ENCODE measurements around the gene MCOLN1.

MCOLN1 gene

GRCh38 chr19:7554565-7554964 is 32.1 kb downstream of the MCOLN1 start:
- TF ChIP-seq YY1 (IDR thresholded peaks at IDR 0.05; ENCODE audit: low read depth) (no peak), EP300 (IDR thresholded peaks at IDR 0.05; ENCODE audit: borderline replicate concordance) (no peak), RAD21 (IDR thresholded peaks at IDR 0.05; ENCODE audit: low read depth) (no peak), TCF12 (IDR thresholded peaks at IDR 0.05; ENCODE audit: low read depth) (no peak), TEAD4 (IDR thresholded peaks at IDR 0.05) (no peak), MAX (IDR thresholded peaks at IDR 0.05) (no peak), NFIC (IDR thresholded peaks at IDR 0.05) (no peak), CEBPB (IDR thresholded peaks at IDR 0.05) (no peak), EGR1 (IDR thresholded peaks at IDR 0.05) (no peak), TAF1 (IDR thresholded peaks at IDR 0.05; ENCODE audit: low read depth) (no peak), FOXM1 (IDR thresholded peaks at IDR 0.05; ENCODE audit: borderline replicate concordance, low read depth) (no peak), REST (IDR thresholded peaks at IDR 0.05; ENCODE audit: low read depth) (no peak), CREB1 (IDR thresholded peaks at IDR 0.05; ENCODE audit: low read depth) (no peak), ZBTB7A (IDR thresholded peaks at IDR 0.05; ENCODE audit: low read depth) (no peak), USF1 (IDR thresholded peaks at IDR 0.05) (no peak)

- no peak for TF ChIP-seq CEBPB (IDR thresholded peaks at IDR 0.05)
- no peak for TF ChIP-seq EP300 (IDR thresholded peaks at IDR 0.05; ENCODE audit: borderline replicate concordance)
- no peak for TF ChIP-seq FOXM1 (IDR thresholded peaks at IDR 0.05; ENCODE audit: borderline replicate concordance, low read depth)
- TF ChIP-seq NFIC (IDR thresholded peaks at IDR 0.05) = no peak
- TF ChIP-seq CREB1 (IDR thresholded peaks at IDR 0.05; ENCODE audit: low read depth) = no peak
- no peak for TF ChIP-seq USF1 (IDR thresholded peaks at IDR 0.05)
- no peak for TF ChIP-seq REST (IDR thresholded peaks at IDR 0.05; ENCODE audit: low read depth)
- no peak for TF ChIP-seq EGR1 (IDR thresholded peaks at IDR 0.05)
- no peak for TF ChIP-seq RAD21 (IDR thresholded peaks at IDR 0.05; ENCODE audit: low read depth)
- TF ChIP-seq YY1 (IDR thresholded peaks at IDR 0.05; ENCODE audit: low read depth) = no peak
- TF ChIP-seq MAX (IDR thresholded peaks at IDR 0.05) = no peak
- no peak for TF ChIP-seq TEAD4 (IDR thresholded peaks at IDR 0.05)
- TF ChIP-seq ZBTB7A (IDR thresholded peaks at IDR 0.05; ENCODE audit: low read depth) = no peak
Measured at GRCh38 chr19:7554990-7555864, 32.8 kb downstream of the MCOLN1 start.

GRCh38 chr19:7556696-7557315 is 34.4 kb downstream of the MCOLN1 start:
- TF ChIP-seq CEBPB (IDR thresholded peaks at IDR 0.05) (no peak), CREB1 (IDR thresholded peaks at IDR 0.05; ENCODE audit: low read depth) (no peak), EGR1 (IDR thresholded peaks at IDR 0.05) (no peak)

GRCh38 chr19:7558667-7559066 is 36.2 kb downstream of the MCOLN1 start:
- TF ChIP-seq CREB1 (IDR thresholded peaks at IDR 0.05; ENCODE audit: low read depth) (no peak), ZBTB7A (IDR thresholded peaks at IDR 0.05; ENCODE audit: low read depth) (no peak), MAX (IDR thresholded peaks at IDR 0.05) (no peak), EGR1 (IDR thresholded peaks at IDR 0.05) (no peak), USF1 (IDR thresholded peaks at IDR 0.05) (no peak), FOXM1 (IDR thresholded peaks at IDR 0.05; ENCODE audit: borderline replicate concordance, low read depth) (no peak), NFIC (IDR thresholded peaks at IDR 0.05) (no peak)

GRCh38 chr19:7559102-7559501 is 36.7 kb downstream of the MCOLN1 start:
- TF ChIP-seq TAF1 (IDR thresholded peaks at IDR 0.05; ENCODE audit: low read depth) = no peak
- TF ChIP-seq NFIC (IDR thresholded peaks at IDR 0.05) = no peak
- TF ChIP-seq REST (IDR thresholded peaks at IDR 0.05; ENCODE audit: low read depth) = no peak
- no peak for TF ChIP-seq MAX (IDR thresholded peaks at IDR 0.05)
- no peak for TF ChIP-seq USF1 (IDR thresholded peaks at IDR 0.05)
- no peak for TF ChIP-seq YY1 (IDR thresholded peaks at IDR 0.05; ENCODE audit: low read depth)
- TF ChIP-seq CREB1 (IDR thresholded peaks at IDR 0.05; ENCODE audit: low read depth) = no peak
- no peak for TF ChIP-seq RAD21 (IDR thresholded peaks at IDR 0.05; ENCODE audit: low read depth)
- TF ChIP-seq TEAD4 (IDR thresholded peaks at IDR 0.05) = no peak
- TF ChIP-seq EP300 (IDR thresholded peaks at IDR 0.05; ENCODE audit: borderline replicate concordance) = no peak
- no peak for TF ChIP-seq FOXM1 (IDR thresholded peaks at IDR 0.05; ENCODE audit: borderline replicate concordance, low read depth)
- TF ChIP-seq ZBTB7A (IDR thresholded peaks at IDR 0.05; ENCODE audit: low read depth) = no peak
- TF ChIP-seq TCF12 (IDR thresholded peaks at IDR 0.05; ENCODE audit: low read depth) = no peak
- TF ChIP-seq EGR1 (IDR thresholded peaks at IDR 0.05) = no peak
- TF ChIP-seq CEBPB (IDR thresholded peaks at IDR 0.05) = no peak
